ENCODE results near the gene BBX. TPM values are rescaled to one million over a fixed set of nuclear protein-coding genes. Genes with fewer than 3 reads are reported as not detected.
A peak's percentile ranks its signal among the peaks of the same experiment; 100 is the strongest.

The BBX gene
- total RNA-seq, 1 donor from 2014 or later = 51.6 TPM

DNA sequence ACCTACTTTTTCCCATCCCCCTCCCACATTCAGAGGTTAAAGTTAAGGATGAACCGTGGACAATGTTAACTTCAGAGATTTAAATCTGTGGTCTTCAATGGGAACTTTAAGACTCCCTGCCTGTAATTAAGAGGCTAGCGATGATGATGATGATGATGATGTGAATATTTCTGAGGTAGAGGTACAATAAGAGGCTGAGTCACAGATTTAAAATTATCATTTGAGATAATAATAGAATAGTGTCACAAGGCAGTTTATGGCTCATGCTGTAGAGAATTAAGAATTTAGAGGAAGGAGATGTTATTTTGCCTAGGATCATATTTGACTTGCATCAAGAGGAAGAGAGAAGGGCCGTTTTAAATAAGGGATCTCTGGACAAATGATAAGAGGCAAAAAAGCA is 146.2 kb downstream of the BBX start:
- H3K9me3 Mint-ChIP-seq = no peaks in the 10 kb centered on the region
- H3K27me3 Mint-ChIP-seq (ENCODE audit: low read depth) = no peaks in the 10 kb centered on the region
- TF ChIP-seq, protein P1, sequence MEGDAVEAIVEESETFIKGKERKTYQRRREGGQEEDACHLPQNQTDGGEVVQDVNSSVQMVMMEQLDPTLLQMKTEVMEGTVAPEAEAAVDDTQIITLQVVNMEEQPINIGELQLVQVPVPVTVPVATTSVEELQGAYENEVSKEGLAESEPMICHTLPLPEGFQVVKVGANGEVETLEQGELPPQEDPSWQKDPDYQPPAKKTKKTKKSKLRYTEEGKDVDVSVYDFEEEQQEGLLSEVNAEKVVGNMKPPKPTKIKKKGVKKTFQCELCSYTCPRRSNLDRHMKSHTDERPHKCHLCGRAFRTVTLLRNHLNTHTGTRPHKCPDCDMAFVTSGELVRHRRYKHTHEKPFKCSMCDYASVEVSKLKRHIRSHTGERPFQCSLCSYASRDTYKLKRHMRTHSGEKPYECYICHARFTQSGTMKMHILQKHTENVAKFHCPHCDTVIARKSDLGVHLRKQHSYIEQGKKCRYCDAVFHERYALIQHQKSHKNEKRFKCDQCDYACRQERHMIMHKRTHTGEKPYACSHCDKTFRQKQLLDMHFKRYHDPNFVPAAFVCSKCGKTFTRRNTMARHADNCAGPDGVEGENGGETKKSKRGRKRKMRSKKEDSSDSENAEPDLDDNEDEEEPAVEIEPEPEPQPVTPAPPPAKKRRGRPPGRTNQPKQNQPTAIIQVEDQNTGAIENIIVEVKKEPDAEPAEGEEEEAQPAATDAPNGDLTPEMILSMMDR (conservative IDR thresholded peaks at IDR 0.05) = no peak
- peaks cover 62% of the 10 kb centered on the region for H3K4me1 Mint-ChIP-seq
- no peaks in the 10 kb centered on the region for H3K36me3 Mint-ChIP-seq (ENCODE audit: low read depth)
- peak overlapping the region; percentile 76 for H3K27ac Mint-ChIP-seq (ENCODE audit: unreplicated experiment)
- peak overlapping the region; percentile 1 for H3K4me3 Mint-ChIP-seq
- no peak for DNase-seq (ENCODE audit: low read depth, low spot score)

DNA sequence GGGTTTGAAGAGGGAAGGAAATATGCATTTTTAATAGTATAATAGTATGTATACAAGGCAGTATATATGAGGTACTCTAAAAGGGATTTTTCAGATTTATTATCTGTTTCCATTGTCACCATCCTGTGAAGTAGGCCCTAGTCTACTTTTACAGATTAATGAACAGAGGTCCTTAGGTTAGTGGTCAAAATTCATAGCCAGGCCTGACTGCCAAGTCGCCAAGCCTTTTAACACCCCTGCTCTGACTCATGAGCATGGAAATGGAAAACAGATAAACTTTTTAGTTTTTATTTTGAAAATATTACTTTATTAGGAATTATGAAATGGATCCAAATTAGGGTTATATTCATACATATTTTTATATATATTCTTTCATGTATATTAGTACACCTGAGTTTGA is 146.9 kb downstream of the BBX start:
- TF ChIP-seq, protein P1 (conservative IDR thresholded peaks at IDR 0.05) = no peak
- H3K36me3 Mint-ChIP-seq (ENCODE audit: low read depth) = no peaks in the 10 kb centered on the region
- H3K4me3 Mint-ChIP-seq = peak overlapping the region; percentile 1
- no peaks in the 10 kb centered on the region for H3K9me3 Mint-ChIP-seq
- DNase-seq (ENCODE audit: low read depth, low spot score) = no peak
- H3K27ac Mint-ChIP-seq (ENCODE audit: unreplicated experiment) = no peak overlapping the region
- H3K27me3 Mint-ChIP-seq (ENCODE audit: low read depth) = no peaks in the 10 kb centered on the region
- H3K4me1 Mint-ChIP-seq = peaks cover 63% of the 10 kb centered on the region

DNA sequence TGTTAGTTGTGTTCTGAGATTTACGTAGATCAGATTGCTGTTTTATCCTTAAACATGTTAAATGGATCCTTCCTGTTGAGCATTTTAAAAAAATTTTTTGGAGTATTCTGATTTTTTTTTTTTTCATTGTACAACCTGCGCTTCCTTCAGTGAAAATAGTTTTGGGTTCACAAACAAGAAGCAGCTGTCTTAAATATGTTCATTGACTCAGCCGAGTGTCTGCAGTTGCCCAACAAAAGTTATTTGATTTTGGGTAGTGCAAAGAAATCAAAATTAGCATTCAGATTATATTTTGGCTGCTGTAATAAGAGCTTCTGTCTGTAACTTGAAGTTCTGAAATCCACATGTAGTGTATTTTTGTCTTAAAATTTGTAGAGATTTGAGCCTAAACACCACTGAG is 148.2 kb downstream of the BBX start:
- Mint-ChIP-seq H3K4me1 (peaks cover 62% of the 10 kb centered on the region), H3K36me3 (ENCODE audit: low read depth) (no peaks in the 10 kb centered on the region), H3K9me3 (no peaks in the 10 kb centered on the region), H3K27me3 (ENCODE audit: low read depth) (no peaks in the 10 kb centered on the region), H3K27ac (ENCODE audit: unreplicated experiment) (no peak overlapping the region), H3K4me3 (no peak overlapping the region)
- DNase-seq (ENCODE audit: low read depth, low spot score) = no peak
- TF ChIP-seq, protein P1 (conservative IDR thresholded peaks at IDR 0.05) = no peak

- no peaks in the 10 kb centered on the region for H3K9me3 Mint-ChIP-seq
- no peak for DNase-seq (ENCODE audit: low read depth, low spot score)
- peak overlapping the region; percentile 62 for H3K27ac Mint-ChIP-seq (ENCODE audit: unreplicated experiment)
- H3K27me3 Mint-ChIP-seq (ENCODE audit: low read depth) = no peaks in the 10 kb centered on the region
- no peaks in the 10 kb centered on the region for H3K36me3 Mint-ChIP-seq (ENCODE audit: low read depth)
- peaks cover 43% of the 10 kb centered on the region for H3K4me1 Mint-ChIP-seq
- H3K4me3 Mint-ChIP-seq = peak overlapping the region; percentile 66
- TF ChIP-seq, protein P1 (conservative IDR thresholded peaks at IDR 0.05) = no peak
Measured at GRCh38 chr3:107674371-107674770, 151.6 kb downstream of the BBX start.

DNA sequence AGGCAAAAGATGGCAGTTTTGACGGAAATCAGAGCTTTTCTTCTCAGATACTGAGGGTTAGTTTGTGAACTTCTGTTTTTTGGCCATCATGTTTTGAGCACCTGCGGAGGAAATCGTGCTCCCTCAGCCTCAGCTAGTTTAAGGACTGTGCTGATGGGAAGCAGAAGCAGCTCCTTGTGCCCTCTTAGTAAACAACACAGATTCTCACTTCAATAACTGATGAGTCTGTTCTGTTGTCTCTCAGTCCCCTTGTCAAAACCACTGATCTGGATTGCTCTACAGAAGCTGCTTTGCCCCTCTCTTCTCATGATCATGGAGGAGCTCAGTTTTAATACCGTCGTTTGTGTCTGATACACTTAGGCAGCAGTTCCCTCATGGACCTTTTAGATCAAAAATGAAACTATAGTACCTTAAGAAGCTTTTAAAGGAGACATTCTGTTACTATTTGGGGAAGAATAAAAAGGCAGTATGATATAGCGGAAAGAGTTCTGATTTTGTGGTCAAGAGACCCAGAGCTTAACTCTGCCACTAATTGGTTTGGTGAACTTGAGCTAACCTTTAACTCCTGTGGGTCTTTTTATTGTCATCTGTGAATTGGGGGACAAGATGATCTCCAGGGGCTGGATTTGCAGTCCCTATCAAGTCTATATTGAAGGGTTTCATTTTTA is 152.6 kb downstream of the BBX start:
- no peaks in the 10 kb centered on the region for H3K27me3 Mint-ChIP-seq (ENCODE audit: low read depth)
- TF ChIP-seq, protein P1 (conservative IDR thresholded peaks at IDR 0.05) = no peak
- DNase-seq (ENCODE audit: low read depth, low spot score) = no peak
- H3K4me1 Mint-ChIP-seq = peaks cover 41% of the 10 kb centered on the region
- peak overlapping the region; percentile 90 for H3K27ac Mint-ChIP-seq (ENCODE audit: unreplicated experiment)
- peaks cover 3% of the 10 kb centered on the region for H3K9me3 Mint-ChIP-seq
- peaks cover 3% of the 10 kb centered on the region for H3K36me3 Mint-ChIP-seq (ENCODE audit: low read depth)
- H3K4me3 Mint-ChIP-seq = no peak overlapping the region
